ENCODE measurements around the gene NKX2-1. TPM values are rescaled to one million over a fixed set of nuclear protein-coding genes. Genes with fewer than 3 reads are reported as not detected.

The NKX2-1 gene
- total and polyA plus RNA-seq, 10 of the 15 experiments (the other 5 are each of a cell fraction or from before 2014, with no cell fraction given): 0.03 TPM; not detected in 9

DNA sequence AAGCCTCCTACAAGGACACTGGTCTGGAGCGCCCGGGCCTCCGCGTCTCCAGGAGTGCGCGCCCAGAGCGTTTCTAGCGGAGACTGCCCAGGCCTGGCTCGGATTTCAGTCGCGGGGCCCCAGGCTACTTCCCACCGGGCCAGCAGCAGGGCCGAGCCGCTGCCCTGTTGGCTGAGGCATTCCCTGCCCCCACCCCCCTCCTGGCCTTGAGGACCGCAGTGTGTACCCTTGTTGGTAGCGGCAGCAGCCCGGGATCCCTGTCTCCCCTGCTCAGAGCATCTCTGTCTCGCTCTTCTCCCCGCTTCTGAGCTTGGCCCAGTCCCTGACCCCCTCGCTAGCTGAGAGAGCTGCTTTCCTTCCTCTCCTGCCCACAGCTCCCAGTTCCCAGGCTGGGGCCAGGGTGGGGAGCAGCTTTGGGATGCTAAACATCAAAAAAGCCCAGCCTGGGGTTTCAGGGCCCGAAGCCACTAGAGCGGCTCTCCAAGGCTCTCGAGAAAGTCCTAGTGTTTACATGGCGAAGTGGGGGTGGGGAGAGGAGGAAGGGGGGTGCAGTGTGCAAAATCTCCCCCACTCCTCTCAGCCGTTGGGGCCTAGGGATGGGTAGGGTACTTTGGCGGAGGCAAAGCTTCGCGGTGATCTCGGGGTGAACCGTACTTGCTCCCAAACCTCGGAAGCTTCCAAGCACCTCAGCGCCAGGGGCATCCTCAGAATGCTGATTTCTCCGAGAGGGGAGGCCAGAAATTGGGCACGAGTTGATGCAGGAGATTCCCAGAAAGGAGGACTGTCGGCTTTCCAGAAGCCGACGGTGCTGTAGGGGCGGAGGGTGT lies 6.4 kb downstream of the NKX2-1 start:
- no peak for ATAC-seq

DNA sequence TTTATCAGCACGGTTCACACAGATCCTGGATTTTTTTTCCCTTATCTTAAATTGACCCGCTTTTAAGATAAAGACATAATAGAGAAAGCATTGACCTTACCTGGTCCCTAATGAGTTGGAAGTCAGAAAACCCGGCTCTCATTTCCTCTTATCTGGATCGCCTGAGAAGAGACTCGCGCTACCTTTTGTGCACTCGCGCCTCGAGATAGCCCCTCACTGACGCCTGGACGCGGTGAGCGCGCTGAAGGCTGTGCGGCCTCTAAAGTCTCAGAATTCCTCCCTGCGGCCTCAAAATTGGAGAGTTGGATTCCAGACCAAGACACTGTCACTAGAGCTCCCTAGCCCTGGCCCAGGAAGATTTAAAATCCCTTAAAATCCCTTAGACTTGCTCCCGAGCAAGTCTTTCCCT lies 7.0 kb downstream of the NKX2-1 start:
- no peaks in the 10 kb centered on the region; the same call in 2 of the 3 replicates for H3K9me3 ChIP-seq (replicated peaks; ENCODE audit: control insufficient read depth, insufficient read depth, low read length)
- H3K4me3 ChIP-seq: no peak overlapping the region
- SMC1A ChIA-PET (ENCODE audit: uncharacterized antibody, unreplicated experiment): no interaction called here
- H3K79me2 ChIP-seq (ENCODE audit: control insufficient read depth, insufficient read depth, low read length): no peaks in the 10 kb centered on the region
- intact Hi-C loops (cut with micrococcal nuclease; ENCODE audit: unreplicated experiment) (no loop called here), in situ Hi-C loops (cut with MboI) (no loop called here)
- DNase-seq (ENCODE audit: low read depth, low spot score) (no peak), ATAC-seq (no peak), FAIRE-seq (no peak)
- no peak overlapping the region for H3K4me2 ChIP-seq (ENCODE audit: control insufficient read depth, insufficient read depth)
- no peaks in the 10 kb centered on the region for H3K36me3 ChIP-seq (ENCODE audit: control insufficient read depth in 2 of 2, insufficient read depth in 2 of 2, low read length in 1 of 2)
- H3K4me1 ChIP-seq (ENCODE audit: control insufficient read depth, insufficient read depth, low read length): no peaks in the 10 kb centered on the region
- CTCF ChIA-PET: no interaction called here
- H3K9ac ChIP-seq (ENCODE audit: control insufficient read depth, insufficient read depth, low read length): no peak overlapping the region
- BruUV-seq (replicated peaks): no TSS peak
- RAD21 ChIA-PET (ENCODE audit: unreplicated experiment): no interaction called here
- TF ChIP-seq ZNF207 (IDR thresholded peaks at IDR 0.05; ENCODE audit: borderline replicate concordance): no peak
- no peak for TF ChIP-seq MXI1 (IDR thresholded peaks at IDR 0.05; ENCODE audit: low read depth, low read length)
- TF ChIP-seq RAD21 (IDR thresholded peaks at IDR 0.05; ENCODE audit: insufficient read depth, low read depth, low read length): no peak
- peaks cover 16 to 22% of the 10 kb centered on the region in 2 experiments for H3K27me3 ChIP-seq (replicated peaks in 1 of 2; ENCODE audit: control insufficient read depth in 2 of 2, insufficient read depth in 2 of 2, low read length in 1 of 2)
- 72% methylated on average over 17 of the region's 17 CpGs for WGBS (ENCODE audit: insufficient coverage, insufficient replicate concordance, low lambda C conversion rate, missing lambda C conversion rate)
- no peak overlapping the region for H3K27ac ChIP-seq (ENCODE audit: control insufficient read depth, insufficient read depth)
- POLR2A ChIA-PET: no interaction called here
- no peak overlapping the region for H2AFZ ChIP-seq (ENCODE audit: control insufficient read depth, low read depth, low read length)
- no peaks in the 10 kb centered on the region for H4K20me1 ChIP-seq (ENCODE audit: control insufficient read depth, insufficient read depth)

More for the DNA sequence above, 6.4 kb downstream of the NKX2-1 start:
- no TSS peak for BruUV-seq (replicated peaks)
- CTCF ChIA-PET: no interaction called here
- in situ Hi-C loops (cut with MboI) (no loop called here), intact Hi-C loops (cut with micrococcal nuclease; ENCODE audit: unreplicated experiment) (no loop called here)
- Histone ChIP-seq H3K9me3 (replicated peaks; ENCODE audit: control insufficient read depth, insufficient read depth, low read length) (no peaks in the 10 kb centered on the region; the same call in 2 of the 3 replicates), H3K4me1 (ENCODE audit: control insufficient read depth, insufficient read depth, low read length) (no peaks in the 10 kb centered on the region), H3K27ac (ENCODE audit: control insufficient read depth, insufficient read depth) (no peak overlapping the region), H3K4me2 (ENCODE audit: control insufficient read depth, insufficient read depth) (no peak overlapping the region), H4K20me1 (ENCODE audit: control insufficient read depth, insufficient read depth) (no peaks in the 10 kb centered on the region), H2AFZ (ENCODE audit: control insufficient read depth, low read depth, low read length) (no peak overlapping the region), H3K4me3 (no peak overlapping the region), H3K36me3 (ENCODE audit: control insufficient read depth in 2 of 2, insufficient read depth in 2 of 2, low read length in 1 of 2) (no peaks in the 10 kb centered on the region), H3K27me3 (replicated peaks in 1 of 2; ENCODE audit: control insufficient read depth in 2 of 2, insufficient read depth in 2 of 2, low read length in 1 of 2) (peaks cover 17 to 22% of the 10 kb centered on the region in 2 experiments), H3K9ac (ENCODE audit: control insufficient read depth, insufficient read depth, low read length) (no peak overlapping the region), H3K79me2 (ENCODE audit: control insufficient read depth, insufficient read depth, low read length) (no peaks in the 10 kb centered on the region)
- RAD21 ChIA-PET (ENCODE audit: unreplicated experiment): no interaction called here
- POLR2A ChIA-PET: no interaction called here
- TF ChIP-seq SUZ12 (IDR thresholded peaks at IDR 0.05; ENCODE audit: unreplicated experiment): peak; percentile 60
- TF ChIP-seq NR2C2 (IDR thresholded peaks at IDR 0.05; ENCODE audit: borderline replicate concordance, control insufficient read depth, insufficient read length, low read depth): no peak
- DNase-seq (ENCODE audit: low read depth, low spot score) (no peak), FAIRE-seq (no peak)
- WGBS (ENCODE audit: insufficient coverage, insufficient replicate concordance, low lambda C conversion rate, missing lambda C conversion rate): 47% methylated on average over 38 of the region's 38 CpGs
- SMC1A ChIA-PET (ENCODE audit: uncharacterized antibody, unreplicated experiment): no interaction called here

All from GM12878 (cell line).